Retinal pigment epithelial cell (primary cell): ENCODE results near the gene MEF2A.

Source experiments
- DNase-seq: peaks from one replicate; pipeline ENCODE4 v3.0.0-alpha.2; 2010; ENCODE audit warnings: low read depth
- H3K4me3 ChIP-seq: 2 replicates; pipeline ENCODE4 v1.5.1; 2011; ENCODE audit warnings: mild to moderate bottlenecking, low read length, control low read depth, moderate library complexity
- CTCF ChIP-seq: conservative IDR thresholded peaks from 2 replicates; pipeline ENCODE4 v1.5.1; 2011; ENCODE audit warnings: low read depth, low read length, control low read depth, inconsistent platforms

The MEF2A gene

GRCh38 chr15:99562238-99562637 is 3.5 kb upstream of the MEF2A start:
- no peak for DNase-seq
- TF ChIP-seq CTCF: no peak
- no peak overlapping the region for H3K4me3 ChIP-seq

- H3K4me3 ChIP-seq: peak overlapping the region; percentile 38
- TF ChIP-seq CTCF: no peak
- peak; percentile 19 for DNase-seq
Measured at GRCh38 chr15:99564221-99565048, 1.3 kb upstream of the MEF2A start.

GRCh38 chr15:99565049-99565298 is 810 bp upstream of the MEF2A start:
- TF ChIP-seq CTCF: no peak
- DNase-seq: no peak
- H3K4me3 ChIP-seq: peak overlapping the region; percentile 38

- no peak for DNase-seq
- H3K4me3 ChIP-seq: peak overlapping the region; percentile 96
- TF ChIP-seq CTCF: no peak
Measured at GRCh38 chr15:99566157-99566897, 543 bp downstream of the MEF2A start.

- peak overlapping the region; percentile 96 for H3K4me3 ChIP-seq
- no peak for DNase-seq
- TF ChIP-seq CTCF: no peak
Measured at GRCh38 chr15:99568625-99569352, 3.0 kb downstream of the MEF2A start.

GRCh38 chr15:99571299-99571698 is 5.5 kb downstream of the MEF2A start:
- TF ChIP-seq CTCF: no peak
- no peak for DNase-seq
- H3K4me3 ChIP-seq: no peak overlapping the region
